Cerebellar nuclear complex (tissue), 1 donor: ENCODE measurements around the gene SYCP3.

Experiments
- DNase-seq, 2 experiments: peaks; one replicate each; lab custom pipeline; 2025; lab: John Stamatoyannopoulos, UW

The SYCP3 gene

GRCh38 chr12:101738920-101739665, at the start of gene SYCP3:
Gene SYCP3, minus strand, starts transcription at chr12:101739462. Its CDS starts 1,527 bp downstream, at chr12:101737935.
- DNase-seq: no peak

DNA sequence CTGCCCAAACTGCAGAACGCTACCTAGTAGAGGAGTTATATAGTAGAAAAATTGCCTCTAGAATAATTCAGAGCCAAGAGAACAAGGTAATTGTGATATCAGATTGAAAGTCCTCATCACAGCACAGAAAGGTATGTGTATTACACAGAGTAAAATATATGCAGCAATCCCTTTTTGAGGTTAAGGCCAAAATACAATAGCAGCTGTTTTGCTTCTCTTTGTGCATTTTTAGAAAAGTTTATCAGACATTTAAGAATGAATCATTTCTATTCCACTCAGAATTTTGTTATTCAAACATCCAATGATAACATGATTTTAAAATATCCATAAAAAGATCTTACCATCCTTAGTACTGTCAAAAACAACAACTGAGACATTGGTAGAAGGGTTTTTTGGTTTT, 46.4 kb upstream of the SYCP3 start:
- DNase-seq: no peak

- DNase-seq: no peak
These were observed 45.1 kb upstream of the SYCP3 start for GRCh38 chr12:101784376-101784775.

DNA sequence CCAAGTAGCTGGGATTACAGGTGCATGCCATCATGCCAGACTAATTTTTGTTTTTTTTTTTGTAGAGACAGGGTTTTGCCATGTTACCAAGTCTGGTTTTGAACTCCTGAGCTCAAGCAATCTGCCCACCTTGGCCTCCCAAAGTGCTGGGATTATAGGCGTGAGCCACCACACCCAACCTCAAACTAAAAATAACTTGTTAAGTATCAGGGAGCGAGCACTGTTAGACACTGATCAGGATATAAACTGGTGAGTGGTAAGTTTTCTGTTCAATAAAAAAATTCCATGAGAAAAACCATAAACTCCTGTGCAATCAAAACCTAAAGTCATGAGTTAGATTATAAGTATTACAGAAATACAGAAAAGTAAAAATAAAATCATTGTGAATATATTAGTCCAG, 44.6 kb upstream of the SYCP3 start:
- DNase-seq: no peak

- DNase-seq: no peak
These were observed 43.9 kb upstream of the SYCP3 start for GRCh38 chr12:101783150-101783549.

- no peak for DNase-seq
These were observed 43.0 kb upstream of the SYCP3 start for GRCh38 chr12:101782273-101782731.

DNA sequence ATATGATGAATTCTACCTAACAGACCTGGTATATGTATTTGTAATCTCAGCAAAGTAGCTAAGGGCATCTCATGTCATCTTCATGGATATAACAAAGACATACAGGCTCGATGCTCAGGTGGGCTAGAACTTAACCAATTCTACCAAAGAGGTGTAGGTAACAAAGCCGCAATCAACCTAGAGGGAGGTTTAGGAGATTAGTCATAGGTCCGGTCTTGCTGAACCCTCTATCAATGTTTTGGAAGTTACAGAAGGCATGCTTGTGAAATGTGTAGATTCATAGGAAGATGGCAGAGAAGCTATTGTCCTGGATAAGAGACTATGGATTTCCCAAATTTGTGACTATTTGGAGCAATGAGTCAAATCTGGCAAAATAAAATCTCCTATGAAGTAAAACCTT, 42.6 kb upstream of the SYCP3 start:
- DNase-seq: no peak

- DNase-seq: no peak
These were observed 41.3 kb upstream of the SYCP3 start for GRCh38 chr12:101780599-101780998.

DNA sequence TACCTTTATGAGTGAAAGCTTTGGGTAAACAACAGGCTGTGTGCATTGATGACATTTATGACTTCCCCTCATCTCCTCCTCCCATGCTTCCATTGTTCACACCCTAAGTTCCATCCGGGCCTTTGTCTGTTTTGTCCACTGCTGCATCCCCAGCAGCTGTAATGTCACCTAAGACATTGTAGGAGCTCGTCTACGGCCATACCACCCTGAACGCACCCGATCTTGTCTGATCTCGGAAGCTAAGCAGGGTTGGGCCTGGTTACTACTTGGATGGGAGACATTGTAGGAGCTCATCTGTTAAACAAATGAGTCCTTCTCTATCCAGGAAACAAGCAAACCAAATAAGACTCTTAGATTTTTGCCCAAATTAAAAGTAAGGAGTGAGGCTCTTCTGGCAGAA, 40.4 kb upstream of the SYCP3 start:
- no peak for DNase-seq

- no peak for DNase-seq
These were observed 39.9 kb upstream of the SYCP3 start for GRCh38 chr12:101779200-101779599.

GRCh38 chr12:101777978-101778377, 38.7 kb upstream of the SYCP3 start:
- no peak for DNase-seq

- DNase-seq: no peak
These were observed 38.2 kb upstream of the SYCP3 start for GRCh38 chr12:101777485-101777884.

DNA sequence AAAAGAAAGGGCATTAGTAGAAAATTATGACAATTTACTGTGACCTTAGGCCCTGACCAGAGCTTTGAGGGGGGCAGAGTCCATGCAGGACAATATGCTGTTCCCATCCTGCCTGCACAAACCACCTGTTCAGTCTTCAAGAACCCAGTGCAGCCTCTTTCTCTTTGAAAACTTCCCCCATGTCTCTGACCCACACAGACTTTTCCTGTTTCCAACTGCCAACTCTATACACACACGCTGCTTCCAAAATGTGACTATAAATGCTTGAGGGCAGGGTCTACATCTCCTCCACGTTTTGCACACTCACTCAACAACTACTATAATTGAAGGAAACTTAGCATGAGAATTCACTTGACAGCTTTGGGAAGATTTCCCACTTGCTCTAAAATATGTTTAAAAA, 36.6 kb upstream of the SYCP3 start:
- DNase-seq: no peak

DNA sequence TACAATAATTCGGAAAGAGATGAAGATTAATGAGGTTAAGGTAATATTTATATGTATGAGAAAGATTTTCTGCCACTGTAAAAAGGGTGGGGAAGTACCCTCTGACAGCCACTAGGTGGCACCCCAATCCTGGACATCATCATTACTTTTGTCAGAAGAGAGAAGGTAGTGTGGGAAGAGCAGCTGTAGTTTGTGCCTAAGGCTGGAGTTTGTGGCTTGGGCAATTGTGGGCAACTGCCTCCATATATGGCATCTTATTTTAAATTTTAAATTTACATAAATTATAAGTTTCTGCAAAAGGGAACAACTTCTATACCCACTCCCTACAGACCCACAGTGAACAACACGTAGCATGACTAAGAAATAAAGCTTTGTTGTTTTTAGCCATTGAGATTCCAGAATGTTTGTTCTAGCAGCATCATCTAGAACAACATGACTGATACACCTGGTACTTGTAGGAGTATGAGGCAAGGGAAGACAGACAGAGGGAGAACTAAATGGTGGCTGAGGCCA, 34.4 kb upstream of the SYCP3 start:
- DNase-seq: peak in 1 of 2 experiments; percentile 25

DNA sequence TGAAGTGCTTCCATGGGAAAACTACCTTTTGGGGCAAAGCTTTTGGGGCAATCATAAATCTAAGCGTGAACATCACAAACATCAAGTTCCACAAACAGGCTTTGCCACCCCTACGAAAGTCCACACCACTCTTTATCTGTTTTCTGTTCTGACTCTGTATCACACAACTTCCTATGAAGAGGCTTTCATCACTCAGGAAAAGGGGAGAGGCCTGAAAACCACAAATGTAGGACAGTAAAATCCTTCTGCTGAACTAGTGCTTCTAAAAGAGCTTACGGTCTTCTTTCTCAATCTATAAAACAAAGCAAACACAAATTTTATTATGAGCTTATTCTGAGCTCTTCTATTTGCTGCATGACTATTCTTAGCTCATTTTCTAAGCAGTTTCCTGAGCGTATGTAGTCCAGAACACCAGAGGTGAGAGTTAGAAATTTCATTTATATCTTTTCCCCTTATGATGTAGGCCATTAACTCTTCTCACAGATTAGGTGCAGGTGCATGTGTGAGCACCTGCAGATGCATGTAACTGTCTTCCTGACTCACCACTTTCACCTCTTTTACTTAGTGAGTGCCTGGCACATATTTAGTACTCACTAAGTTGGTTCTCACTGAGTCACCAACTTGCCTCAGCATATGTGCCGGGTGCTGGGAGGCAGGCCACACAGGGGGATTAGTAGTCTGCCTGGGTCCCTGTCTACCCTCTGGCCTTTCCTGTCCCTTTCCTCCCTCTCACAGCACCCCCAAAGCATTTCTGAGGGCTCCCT, 32.9 kb upstream of the SYCP3 start:
- no peak for DNase-seq

DNA sequence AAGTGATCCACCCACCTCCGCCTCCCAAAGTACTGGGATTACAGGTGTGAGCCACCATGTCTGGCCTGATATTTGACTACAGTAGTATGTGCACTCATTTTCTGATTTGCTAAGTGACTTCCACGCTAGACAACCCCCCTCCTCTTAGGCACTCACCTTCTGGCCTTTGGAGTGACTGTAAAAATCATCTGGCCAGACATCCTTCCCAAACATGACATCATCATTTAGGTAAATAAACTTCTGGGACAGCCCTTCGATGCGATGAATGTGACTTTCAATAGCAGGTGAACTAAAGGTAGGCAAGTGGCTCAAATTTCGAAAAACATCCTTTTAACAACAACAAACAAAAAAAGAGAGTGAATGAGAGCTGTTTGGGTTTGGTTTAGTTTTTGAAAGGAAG, 30.6 kb upstream of the SYCP3 start:
- DNase-seq: no peak

GRCh38 chr12:101768781-101769180, 29.5 kb upstream of the SYCP3 start:
- DNase-seq: no peak

- no peak for DNase-seq
These were observed 28.3 kb upstream of the SYCP3 start for GRCh38 chr12:101767537-101767936.

DNA sequence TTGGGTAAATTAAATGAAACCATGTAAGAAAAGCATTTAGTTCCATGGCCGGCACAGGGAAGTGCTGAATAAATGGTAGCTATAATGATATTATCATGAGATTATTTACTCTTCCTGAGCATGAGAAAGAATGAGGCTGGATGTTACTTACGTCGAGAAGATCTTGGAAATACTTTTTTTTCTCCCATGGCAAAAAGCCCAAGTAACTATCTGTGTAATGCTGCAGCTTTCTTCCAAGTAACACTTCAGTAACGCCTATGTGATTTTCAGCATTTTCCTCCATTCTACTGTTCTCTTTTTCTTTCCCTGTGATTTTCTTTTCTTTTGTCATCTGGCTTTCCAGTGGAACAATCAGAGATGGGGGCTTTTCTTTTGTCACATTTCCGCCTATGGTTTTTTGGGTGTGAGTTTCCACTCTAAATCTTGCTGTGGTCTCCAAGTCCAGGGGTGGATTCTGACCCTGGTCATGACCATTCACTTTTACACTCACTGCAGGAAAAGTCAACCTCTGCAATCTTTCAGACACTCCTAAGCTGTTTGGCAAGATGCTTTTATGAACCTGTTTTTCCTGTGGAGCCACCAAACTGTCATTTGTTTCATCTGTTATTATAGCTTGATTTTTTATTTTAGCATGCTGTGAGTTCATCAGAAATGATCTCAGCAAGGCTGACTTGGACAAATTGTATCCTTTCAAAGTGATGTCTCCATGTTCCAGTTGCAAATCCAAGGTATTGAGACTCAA, 25.0 kb upstream of the SYCP3 start:
- no peak for DNase-seq

DNA sequence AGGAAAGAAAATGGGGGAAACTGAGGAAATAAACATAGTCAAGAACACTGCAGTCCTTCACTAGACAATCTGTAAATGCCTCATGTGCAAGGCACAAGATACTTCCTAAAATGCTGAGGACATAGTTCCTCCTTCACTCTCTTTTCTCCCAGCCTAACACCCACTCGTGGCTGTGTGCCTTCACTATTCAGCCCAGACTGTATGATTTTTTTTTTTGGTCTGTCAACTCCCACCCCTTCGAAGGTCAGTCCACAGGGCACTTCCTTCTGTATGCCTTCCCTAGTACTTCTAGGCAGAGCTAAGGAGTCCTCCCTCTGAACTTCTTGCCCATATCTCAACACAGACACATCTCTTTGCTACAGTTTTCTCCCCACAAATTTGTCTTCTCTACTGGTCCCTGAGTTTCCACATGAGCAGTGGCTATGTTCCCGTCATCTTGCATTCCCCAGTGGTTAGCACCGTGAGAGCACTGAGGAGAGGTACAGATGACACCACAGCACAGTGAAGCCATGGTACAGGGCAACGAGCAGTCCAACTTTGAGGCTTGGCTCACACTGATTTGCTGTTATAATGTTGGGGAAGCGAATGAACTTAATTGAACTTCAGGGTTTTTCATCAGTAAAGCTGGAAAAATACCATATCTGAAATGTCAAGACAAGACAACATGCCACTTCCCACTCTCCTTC, 24.1 kb upstream of the SYCP3 start:
- DNase-seq: no peak

DNA sequence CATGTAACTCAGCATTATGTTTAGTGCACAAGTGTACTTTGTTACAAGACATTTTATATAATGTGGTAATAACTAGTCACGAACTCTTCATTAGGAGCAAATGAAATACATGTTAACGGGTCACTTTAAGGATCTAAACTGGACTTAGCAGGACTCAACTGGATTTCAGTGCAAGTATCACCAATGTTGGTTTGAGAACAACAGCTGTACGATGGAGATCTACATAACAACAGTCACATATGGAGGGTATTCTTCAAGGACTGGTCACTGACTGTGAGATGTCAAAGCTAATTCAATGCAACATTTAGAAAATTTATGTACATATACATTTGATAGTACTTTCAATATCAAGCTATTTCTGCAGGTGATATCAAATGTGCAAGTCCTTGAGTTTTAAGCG, 22.5 kb upstream of the SYCP3 start:
- DNase-seq: no peak

GRCh38 chr12:101761350-101761749, 22.1 kb upstream of the SYCP3 start:
- DNase-seq: no peak
